ENCODE results near the gene TDRKH. TPM values are rescaled to one million over a fixed set of nuclear protein-coding genes. Genes with fewer than 3 reads are reported as not detected.

TDRKH gene
- total and polyA plus RNA-seq, 2 donors (not counting 1 experiment from before 2014, with no cell fraction given), result 1.8 to 5.6 TPM

DNA sequence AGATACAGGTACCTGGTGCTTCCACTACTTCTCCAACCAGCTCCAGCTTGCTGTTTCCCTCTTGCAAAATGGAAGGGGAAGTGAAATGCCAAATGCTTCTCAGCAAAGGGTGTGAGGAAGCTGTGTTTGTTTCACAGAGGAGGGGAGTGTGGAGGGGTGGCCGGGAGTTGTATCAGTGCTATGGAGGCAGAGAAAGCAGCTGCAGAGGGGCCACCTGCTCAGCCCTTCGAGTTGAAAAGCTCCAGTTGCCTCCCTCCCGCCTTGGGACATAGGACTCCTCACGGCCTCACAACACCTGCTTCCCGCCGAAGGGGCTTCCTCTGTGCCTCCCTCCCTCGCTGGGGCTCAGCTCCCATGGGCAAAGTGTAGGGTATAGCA lies 27.0 kb upstream of the TDRKH start:
- Histone ChIP-seq H4K20me1 (ENCODE audit: control insufficient read depth, extremely low read depth, insufficient read depth, low read length) (no peaks in the 10 kb centered on the region), H3K79me2 (ENCODE audit: control insufficient read depth, insufficient read depth, low read length) (no peaks in the 10 kb centered on the region), H3K4me1 (ENCODE audit: control insufficient read depth, extremely low read depth, insufficient read depth, low read length) (no peaks in the 10 kb centered on the region), H3K9ac (ENCODE audit: insufficient read depth, low read length) (no peak overlapping the region), H3K36me3 (ENCODE audit: control insufficient read depth, insufficient read depth, low read length) (no peaks in the 10 kb centered on the region), H2AFZ (ENCODE audit: low read length) (no peak overlapping the region), H3K27me3 (ENCODE audit: control insufficient read depth, insufficient read depth, low read length) (peaks cover 18% of the 10 kb centered on the region), H3K4me3 (replicated peaks in 1 of 4; ENCODE audit: control extremely low read depth in 1 of 4, insufficient read depth in 1 of 4, low read depth in 3 of 4, low read length in 4 of 4) (no peak overlapping the region), H3K9me3 (ENCODE audit: control insufficient read depth, insufficient read depth, low read depth, low read length) (no peaks in the 10 kb centered on the region), H3K4me2 (ENCODE audit: extremely low read depth, insufficient read depth, low read length) (no peak overlapping the region), H3K27ac (ENCODE audit: insufficient read depth, low read length) (no peak overlapping the region)
- TF ChIP-seq, protein P1, sequence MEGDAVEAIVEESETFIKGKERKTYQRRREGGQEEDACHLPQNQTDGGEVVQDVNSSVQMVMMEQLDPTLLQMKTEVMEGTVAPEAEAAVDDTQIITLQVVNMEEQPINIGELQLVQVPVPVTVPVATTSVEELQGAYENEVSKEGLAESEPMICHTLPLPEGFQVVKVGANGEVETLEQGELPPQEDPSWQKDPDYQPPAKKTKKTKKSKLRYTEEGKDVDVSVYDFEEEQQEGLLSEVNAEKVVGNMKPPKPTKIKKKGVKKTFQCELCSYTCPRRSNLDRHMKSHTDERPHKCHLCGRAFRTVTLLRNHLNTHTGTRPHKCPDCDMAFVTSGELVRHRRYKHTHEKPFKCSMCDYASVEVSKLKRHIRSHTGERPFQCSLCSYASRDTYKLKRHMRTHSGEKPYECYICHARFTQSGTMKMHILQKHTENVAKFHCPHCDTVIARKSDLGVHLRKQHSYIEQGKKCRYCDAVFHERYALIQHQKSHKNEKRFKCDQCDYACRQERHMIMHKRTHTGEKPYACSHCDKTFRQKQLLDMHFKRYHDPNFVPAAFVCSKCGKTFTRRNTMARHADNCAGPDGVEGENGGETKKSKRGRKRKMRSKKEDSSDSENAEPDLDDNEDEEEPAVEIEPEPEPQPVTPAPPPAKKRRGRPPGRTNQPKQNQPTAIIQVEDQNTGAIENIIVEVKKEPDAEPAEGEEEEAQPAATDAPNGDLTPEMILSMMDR (conservative IDR thresholded peaks at IDR 0.05 in 1 of 2, IDR thresholded peaks at IDR 0.05 in 1 of 2; ENCODE audit: low read depth in 1 of 2, low read length in 2 of 2), result no peak
- TF ChIP-seq EZH2 (IDR thresholded peaks at IDR 0.05; ENCODE audit: low read length, missing control alignments), result no peak
- DNase-seq (ENCODE audit: low read depth in 2 of 2), result no peak

DNA sequence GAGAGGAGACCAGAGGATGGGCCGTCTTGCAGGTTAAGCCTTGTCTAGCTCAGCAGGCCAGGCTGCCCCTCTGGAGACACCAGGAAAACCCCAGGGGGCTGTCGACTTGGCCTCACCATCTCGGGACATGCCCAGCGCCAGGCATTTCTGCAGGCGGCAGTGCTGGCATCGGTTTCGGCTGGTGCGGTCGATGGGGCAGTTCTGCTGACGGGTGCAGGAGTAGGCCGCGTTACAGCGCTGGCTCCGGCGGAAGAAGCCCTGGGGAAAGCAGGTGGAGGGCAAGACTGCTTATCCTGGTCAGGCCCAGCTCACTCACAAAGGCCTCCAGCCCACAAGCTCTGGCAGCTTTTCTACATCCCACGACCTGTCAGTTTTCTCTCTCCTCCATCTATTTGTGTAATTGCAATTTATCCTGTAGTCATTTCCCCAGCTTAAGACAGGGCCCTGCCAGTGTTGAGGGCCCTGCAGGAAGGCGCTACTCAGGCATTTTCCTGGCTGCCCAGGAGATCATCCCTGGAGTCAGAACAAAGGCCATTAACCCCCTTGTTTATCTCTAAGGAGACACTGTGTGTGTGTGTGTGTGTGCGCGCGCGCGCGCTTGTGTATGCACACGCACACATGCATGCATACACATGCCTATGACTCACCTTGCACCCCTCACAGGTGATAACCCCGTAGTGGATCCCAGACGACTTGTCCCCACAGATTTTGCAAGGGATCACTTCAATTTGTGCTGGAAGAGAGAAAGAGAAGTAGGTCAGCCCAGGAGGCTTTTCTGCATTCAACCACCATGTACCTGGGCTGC lies 26.4 kb upstream of the TDRKH start:
- TF ChIP-seq, protein P1 (conservative IDR thresholded peaks at IDR 0.05 in 1 of 2, IDR thresholded peaks at IDR 0.05 in 1 of 2; ENCODE audit: low read depth in 1 of 2, low read length in 2 of 2), result no peak
- no peak for TF ChIP-seq EZH2 (IDR thresholded peaks at IDR 0.05; ENCODE audit: low read length, missing control alignments)
- H3K27me3 ChIP-seq (ENCODE audit: control insufficient read depth, insufficient read depth, low read length), result peaks cover 18% of the 10 kb centered on the region
- DNase-seq (ENCODE audit: low read depth in 2 of 2), result no peak
- H3K36me3 ChIP-seq (ENCODE audit: control insufficient read depth, insufficient read depth, low read length), result no peaks in the 10 kb centered on the region
- H3K9ac ChIP-seq (ENCODE audit: insufficient read depth, low read length), result no peak overlapping the region
- H3K4me3 ChIP-seq (replicated peaks in 1 of 4; ENCODE audit: control extremely low read depth in 1 of 4, insufficient read depth in 1 of 4, low read depth in 3 of 4, low read length in 4 of 4), result no peak overlapping the region
- no peaks in the 10 kb centered on the region for H3K9me3 ChIP-seq (ENCODE audit: control insufficient read depth, insufficient read depth, low read depth, low read length)
- no peak overlapping the region for H3K27ac ChIP-seq (ENCODE audit: insufficient read depth, low read length)
- no peaks in the 10 kb centered on the region for H3K79me2 ChIP-seq (ENCODE audit: control insufficient read depth, insufficient read depth, low read length)
- H2AFZ ChIP-seq (ENCODE audit: low read length), result no peak overlapping the region
- no peaks in the 10 kb centered on the region for H4K20me1 ChIP-seq (ENCODE audit: control insufficient read depth, extremely low read depth, insufficient read depth, low read length)
- H3K4me1 ChIP-seq (ENCODE audit: control insufficient read depth, extremely low read depth, insufficient read depth, low read length), result no peaks in the 10 kb centered on the region
- no peak overlapping the region for H3K4me2 ChIP-seq (ENCODE audit: extremely low read depth, insufficient read depth, low read length)

DNA sequence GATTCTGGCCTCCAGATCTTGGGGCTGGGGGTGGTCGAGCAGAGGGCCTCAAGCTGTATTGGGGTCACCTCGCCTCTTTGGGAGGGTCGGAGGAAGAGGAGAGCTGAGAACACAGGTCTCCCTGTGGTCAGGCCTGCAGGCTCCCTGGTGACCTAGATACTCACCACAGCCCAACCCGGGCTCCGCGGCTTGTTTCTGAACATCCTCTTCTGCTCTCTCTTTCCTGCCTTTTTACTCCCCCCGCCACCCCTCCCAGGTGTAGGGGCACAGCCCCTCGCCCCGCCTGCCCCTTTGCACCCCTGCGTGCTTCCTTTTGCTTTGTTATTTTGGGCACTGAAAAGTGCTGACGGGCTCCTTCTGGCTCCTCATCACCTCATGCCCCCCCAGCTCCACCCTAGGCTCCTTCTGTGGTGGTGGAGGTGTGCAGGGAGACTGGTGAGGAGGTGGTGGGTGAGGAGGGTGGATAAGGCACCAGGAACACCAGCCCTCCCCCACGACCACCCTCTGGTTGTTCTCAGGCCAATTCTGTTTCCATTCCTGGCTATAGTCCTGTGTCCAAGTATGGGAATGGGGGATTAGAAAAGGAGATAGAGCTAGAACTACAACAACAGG lies 25.5 kb upstream of the TDRKH start:
- Histone ChIP-seq H3K4me1 (ENCODE audit: control insufficient read depth, extremely low read depth, insufficient read depth, low read length) (no peaks in the 10 kb centered on the region), H3K9me3 (ENCODE audit: control insufficient read depth, insufficient read depth, low read depth, low read length) (no peaks in the 10 kb centered on the region), H3K27ac (ENCODE audit: insufficient read depth, low read length) (no peak overlapping the region), H2AFZ (ENCODE audit: low read length) (no peak overlapping the region), H3K4me3 (replicated peaks in 1 of 4; ENCODE audit: control extremely low read depth in 1 of 4, insufficient read depth in 1 of 4, low read depth in 3 of 4, low read length in 4 of 4) (no peak overlapping the region), H3K79me2 (ENCODE audit: control insufficient read depth, insufficient read depth, low read length) (no peaks in the 10 kb centered on the region), H3K27me3 (ENCODE audit: control insufficient read depth, insufficient read depth, low read length) (peaks cover 22% of the 10 kb centered on the region), H3K4me2 (ENCODE audit: extremely low read depth, insufficient read depth, low read length) (no peak overlapping the region), H3K36me3 (ENCODE audit: control insufficient read depth, insufficient read depth, low read length) (no peaks in the 10 kb centered on the region), H3K9ac (ENCODE audit: insufficient read depth, low read length) (no peak overlapping the region), H4K20me1 (ENCODE audit: control insufficient read depth, extremely low read depth, insufficient read depth, low read length) (no peaks in the 10 kb centered on the region)
- DNase-seq (ENCODE audit: low read depth in 2 of 2), result no peak
- TF ChIP-seq, protein P1 (conservative IDR thresholded peaks at IDR 0.05 in 1 of 2, IDR thresholded peaks at IDR 0.05 in 1 of 2; ENCODE audit: low read depth in 1 of 2, low read length in 2 of 2), result no peak
- no peak for TF ChIP-seq EZH2 (IDR thresholded peaks at IDR 0.05; ENCODE audit: low read length, missing control alignments)
